NCI-H82 treated with DMSO at 0.1 percent for 48 hours (cell line): ENCODE results near the gene DNMBP.

Source experiments
- DNase-seq: peaks from one replicate; lab custom pipeline; 2025; ENCODE audit not compliant: unreplicated experiment; lab: John Stamatoyannopoulos, UW

Gene DNMBP

DNA sequence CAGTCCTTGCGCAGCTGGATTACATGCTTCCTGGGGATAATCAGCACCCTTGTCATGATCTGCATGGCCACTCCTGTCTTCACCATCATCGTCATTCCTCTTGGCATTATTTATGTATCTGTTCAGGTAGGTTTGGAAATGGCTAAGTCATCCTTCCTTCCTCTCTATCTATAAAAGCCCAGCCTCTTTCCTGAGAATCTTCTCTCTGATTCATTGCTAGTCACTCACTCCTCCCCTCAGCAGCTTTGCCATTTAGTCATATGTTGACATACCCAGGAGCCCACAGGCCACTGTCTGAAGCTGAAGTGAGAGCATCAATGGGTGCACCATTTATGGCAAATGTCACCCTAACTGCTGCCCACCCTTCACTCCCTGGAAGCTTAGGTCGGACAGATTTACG is 175.3 kb downstream of the DNMBP start:
- no peak for DNase-seq

DNA sequence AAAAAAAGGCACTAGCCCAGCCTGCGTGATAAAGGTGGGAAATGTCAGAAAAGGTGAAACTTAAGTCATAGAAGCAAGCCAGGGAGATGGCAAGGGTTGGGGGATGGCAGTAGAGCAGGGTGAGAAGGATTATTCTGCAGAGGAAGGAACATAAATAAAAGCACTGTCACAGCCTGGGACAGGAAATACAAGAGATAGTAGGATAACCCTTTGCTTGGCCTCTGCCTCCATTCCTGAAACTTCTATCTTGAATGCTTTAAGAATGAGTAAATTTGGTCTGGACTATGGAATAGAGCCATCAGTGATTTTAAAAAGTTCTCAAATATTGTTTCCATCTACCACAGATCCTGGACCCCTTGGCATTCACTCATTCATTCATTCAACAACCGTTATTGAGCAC is 177.3 kb downstream of the DNMBP start:
- DNase-seq = no peak

DNA sequence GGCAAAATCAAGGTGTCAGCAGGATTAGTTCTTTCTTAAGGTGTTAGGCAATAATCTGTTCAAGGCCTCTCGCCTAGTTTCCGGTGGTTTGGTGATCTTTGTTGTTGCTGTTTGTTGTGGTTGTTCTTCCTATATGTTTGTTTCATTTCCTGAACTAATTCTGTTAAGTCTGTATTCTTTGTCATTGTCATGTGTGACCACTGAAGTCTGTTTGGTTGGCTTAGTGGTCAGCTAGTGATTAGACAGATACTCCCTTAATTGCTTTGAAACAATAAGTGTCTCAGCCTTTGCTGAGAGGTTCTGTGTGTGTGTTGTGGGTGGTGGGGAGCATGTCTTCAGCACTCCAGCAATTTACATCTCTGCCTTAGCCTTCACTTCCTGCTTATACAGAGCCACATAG is 181.3 kb downstream of the DNMBP start:
- DNase-seq = no peak

DNA sequence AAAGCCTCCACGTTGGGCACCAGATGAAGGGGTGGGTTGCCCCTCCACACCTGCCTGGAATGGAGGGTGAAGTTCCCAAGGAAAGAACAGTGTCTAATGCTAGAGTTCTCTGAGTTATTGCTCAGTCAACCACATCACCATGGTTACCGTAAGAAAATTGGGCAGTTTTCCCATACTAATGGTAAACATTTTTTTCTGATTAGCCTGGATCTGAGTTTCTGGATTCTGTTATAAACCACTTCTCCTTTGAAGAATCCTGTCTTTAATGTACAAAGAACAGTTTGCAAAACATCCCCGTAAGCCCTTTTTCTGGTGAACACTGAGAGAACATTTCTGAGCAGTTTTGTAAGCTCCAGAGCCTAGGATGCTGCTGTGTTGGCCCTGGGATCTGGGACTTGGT is 181.8 kb downstream of the DNMBP start:
- no peak for DNase-seq
